Activated CD8-positive, alpha-beta memory T cell treated with anti-CD3 and anti-CD28 coated beads, Interleukin-2, amount 10 ng/mL, durations not matched to agents 7 days and 5 days (primary cell): Measurements from ENCODE around the gene RPS6KA2. TPM values are rescaled to one million over a fixed set of nuclear protein-coding genes. Genes with fewer than 3 reads are reported as not detected.
"Not testable (repeated sequence)": the region's sequence is repeated elsewhere in the genome, so short reads cannot be mapped to it uniquely, and the experiment has no call there.

ENCODE experiments used
- ATAC-seq: fragments of 150-1000 bp; cut with Tn5 transposase; one replicate; pipeline ENCODE4 v1.10.0; 2021; ENCODE audit warnings: moderate library complexity
- CTCF ChIA-PET: fragments of 350-600 bp; sonication (Branson Sonifier 250); formaldehyde crosslinking; loops from one replicate; lab custom pipeline; 2021; ENCODE audit warnings: antibody characterized with exemption; lab: Charles Lee
- DNase-seq: peaks from one replicate; pipeline ENCODE4 v3.0.0-alpha.2; 2020
- H3K27ac Mint-ChIP-seq: one replicate; pipeline ENCODE4 v1.8.0; 2021; ENCODE audit warnings: mild to moderate bottlenecking, mixed read lengths
- H3K27me3 Mint-ChIP-seq: one replicate; pipeline ENCODE4 v1.8.0; 2021; ENCODE audit warnings: mixed read lengths
- H3K36me3 Mint-ChIP-seq: one replicate; pipeline ENCODE4 v1.8.0; 2021; ENCODE audit warnings: mild to moderate bottlenecking, mixed read lengths
- H3K4me1 Mint-ChIP-seq: one replicate; pipeline ENCODE4 v1.8.0; 2021; ENCODE audit warnings: mixed read lengths
- H3K4me3 Mint-ChIP-seq: one replicate; pipeline ENCODE4 v1.8.0; 2021; ENCODE audit warnings: mild to moderate bottlenecking, moderate library complexity, mixed read lengths
- H3K9me3 Mint-ChIP-seq: one replicate; pipeline ENCODE4 v1.8.0; 2022; ENCODE audit warnings: low read depth, mixed read lengths
- total RNA-seq, 2 experiments: library from RNA; stranded (reverse); gene quantifications; one replicate each; pipeline ENCODE4 v1.2.3, GENCODE V29; 2021

RPS6KA2 gene
- total RNA-seq, 2 experiments from 2014 or later: 4.5 to 5.4 TPM

- no peak for ATAC-seq
Observed at GRCh38 chr6:166379800-166380199, 247.3 kb downstream of the RPS6KA2 start.

GRCh38 chr6:166379103-166379586 is 247.9 kb downstream of the RPS6KA2 start:
- no peaks in the 10 kb centered on the region for H3K36me3 Mint-ChIP-seq
- no peak for ATAC-seq
- DNase-seq: no peak
- no peaks in the 10 kb centered on the region for H3K9me3 Mint-ChIP-seq
- CTCF ChIA-PET: interaction anchor here (1.0 to 7.2 kb wide), 4 partner anchors 21 to 103 kb away, joined by 4 to 93 read pairs (median 28); partner anchors contain the start of gene PRR18
- H3K4me3 Mint-ChIP-seq: no peak overlapping the region
- H3K27me3 Mint-ChIP-seq: no peaks in the 10 kb centered on the region
- peaks cover 13% of the 10 kb centered on the region for H3K4me1 Mint-ChIP-seq
- H3K27ac Mint-ChIP-seq: no peak overlapping the region

More at GRCh38 chr6:166379800-166380199, 247.3 kb downstream of the RPS6KA2 start:
- H3K9me3 Mint-ChIP-seq: no peaks in the 10 kb centered on the region
- no peak overlapping the region for H3K4me3 Mint-ChIP-seq
- no peaks in the 10 kb centered on the region for H3K27me3 Mint-ChIP-seq
- H3K27ac Mint-ChIP-seq: no peak overlapping the region
- no peak for DNase-seq
- H3K36me3 Mint-ChIP-seq: no peaks in the 10 kb centered on the region
- CTCF ChIA-PET: interaction anchor here (1.0 to 7.2 kb wide), 5 partner anchors 10 to 104 kb away, joined by 4 to 93 read pairs (median 7); partner anchors contain the start of gene PRR18
- H3K4me1 Mint-ChIP-seq: peaks cover 15% of the 10 kb centered on the region

DNA sequence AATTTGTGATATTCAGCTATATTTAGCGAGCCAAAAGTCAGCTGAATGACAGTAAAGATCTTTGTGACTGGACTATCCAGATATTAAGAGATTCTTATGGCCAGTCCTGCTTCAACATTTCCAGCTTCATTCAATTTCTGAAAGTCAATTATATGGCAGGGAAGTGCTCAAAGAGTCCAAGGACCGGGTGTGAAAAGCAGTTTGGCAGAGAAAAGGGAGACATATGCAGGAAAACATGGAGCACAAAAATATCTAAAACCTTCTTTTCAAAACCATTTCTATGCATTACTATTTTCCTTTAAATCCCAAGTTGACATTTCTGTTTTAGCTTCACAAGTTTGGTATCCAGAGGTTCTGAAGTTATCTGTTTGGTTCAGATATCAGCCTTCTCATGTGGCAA is 249.3 kb downstream of the RPS6KA2 start:
- no peak overlapping the region for H3K4me3 Mint-ChIP-seq
- no peaks in the 10 kb centered on the region for H3K36me3 Mint-ChIP-seq
- no peaks in the 10 kb centered on the region for H3K27me3 Mint-ChIP-seq
- CTCF ChIA-PET: interaction anchor here (1.4 to 7.2 kb wide), 3 partner anchors 23 to 101 kb away, joined by 6 to 93 read pairs (median 50); partner anchors contain the start of gene PRR18
- DNase-seq (no peak), ATAC-seq (no peak)
- no peaks in the 10 kb centered on the region for H3K9me3 Mint-ChIP-seq
- H3K4me1 Mint-ChIP-seq: peaks cover 9% of the 10 kb centered on the region
- no peak overlapping the region for H3K27ac Mint-ChIP-seq

- no peaks in the 10 kb centered on the region for H3K9me3 Mint-ChIP-seq
- no peaks in the 10 kb centered on the region for H3K4me1 Mint-ChIP-seq
- CTCF ChIA-PET: interaction anchor here (7.2 kb wide), 1 partner anchor 64 kb away, joined by 93 read pairs; the partner anchor contains the start of gene PRR18
- DNase-seq (no peak), ATAC-seq (no peak)
- no peaks in the 10 kb centered on the region for H3K36me3 Mint-ChIP-seq
- no peak overlapping the region for H3K27ac Mint-ChIP-seq
- H3K4me3 Mint-ChIP-seq: no peak overlapping the region
- H3K27me3 Mint-ChIP-seq: no peaks in the 10 kb centered on the region
Observed at GRCh38 chr6:166375013-166375412, 252.0 kb downstream of the RPS6KA2 start.

- Mint-ChIP-seq H3K27ac (no peak overlapping the region), H3K27me3 (no peaks in the 10 kb centered on the region), H3K36me3 (peaks cover 1% of the 10 kb centered on the region), H3K9me3 (no peaks in the 10 kb centered on the region), H3K4me3 (no peak overlapping the region), H3K4me1 (no peaks in the 10 kb centered on the region)
- ATAC-seq (no peak), DNase-seq (no peak)
- CTCF ChIA-PET: interaction anchor here (1.3 to 2.5 kb wide), 2 partner anchors 10 to 11 kb away, joined by 3 to 7 read pairs; no protein-coding TSS in a partner anchor
Observed at GRCh38 chr6:166370489-166370888, 256.6 kb downstream of the RPS6KA2 start.

- H3K27me3 Mint-ChIP-seq: no peaks in the 10 kb centered on the region
- no peak overlapping the region for H3K27ac Mint-ChIP-seq
- peaks cover 1% of the 10 kb centered on the region for H3K36me3 Mint-ChIP-seq
- ATAC-seq: no peak
- CTCF ChIA-PET: interaction anchor here (2.5 kb wide), 1 partner anchor 10 kb away, joined by 7 read pairs; no protein-coding TSS in a partner anchor
- no peaks in the 10 kb centered on the region for H3K4me1 Mint-ChIP-seq
- no peak overlapping the region for H3K4me3 Mint-ChIP-seq
- H3K9me3 Mint-ChIP-seq: no peaks in the 10 kb centered on the region
- no peak for DNase-seq
Observed at GRCh38 chr6:166369782-166370181, 257.3 kb downstream of the RPS6KA2 start.

GRCh38 chr6:166366921-166367320 is 260.1 kb downstream of the RPS6KA2 start:
- no peaks in the 10 kb centered on the region for H3K4me1 Mint-ChIP-seq
- DNase-seq (no peak), ATAC-seq (no peak)
- H3K36me3 Mint-ChIP-seq: peaks cover 6% of the 10 kb centered on the region
- H3K27ac Mint-ChIP-seq: no peak overlapping the region
- H3K9me3 Mint-ChIP-seq: no peaks in the 10 kb centered on the region
- no peaks in the 10 kb centered on the region for H3K27me3 Mint-ChIP-seq
- no peak overlapping the region for H3K4me3 Mint-ChIP-seq
- CTCF ChIA-PET: interaction anchor here (0.6 kb wide), 1 partner anchor 14 kb away, joined by 3 read pairs; no protein-coding TSS in a partner anchor

- Mint-ChIP-seq H3K27ac (no peak overlapping the region), H3K27me3 (no peaks in the 10 kb centered on the region), H3K4me3 (no peak overlapping the region), H3K36me3 (peaks cover 6% of the 10 kb centered on the region), H3K9me3 (no peaks in the 10 kb centered on the region), H3K4me1 (no peaks in the 10 kb centered on the region)
- CTCF ChIA-PET: no interaction called here
- DNase-seq: no peak
- no peak for ATAC-seq
Observed at GRCh38 chr6:166365806-166366205, 261.2 kb downstream of the RPS6KA2 start.

- Mint-ChIP-seq H3K4me3 (no peak overlapping the region), H3K4me1 (no peaks in the 10 kb centered on the region), H3K27ac (no peak overlapping the region), H3K27me3 (no peaks in the 10 kb centered on the region), H3K36me3 (peaks cover 6% of the 10 kb centered on the region), H3K9me3 (no peaks in the 10 kb centered on the region)
- no peak for DNase-seq
- CTCF ChIA-PET: interaction anchor here (0.9 kb wide), 1 partner anchor 16 kb away, joined by 6 read pairs; no protein-coding TSS in a partner anchor
- ATAC-seq: no peak
Observed at GRCh38 chr6:166365221-166365620, 261.8 kb downstream of the RPS6KA2 start.

- no peak for ATAC-seq
- CTCF ChIA-PET: interaction anchor here (0.9 kb wide), 1 partner anchor 17 kb away, joined by 6 read pairs; no protein-coding TSS in a partner anchor
Observed at GRCh38 chr6:166364456-166364855, 262.6 kb downstream of the RPS6KA2 start.

DNA sequence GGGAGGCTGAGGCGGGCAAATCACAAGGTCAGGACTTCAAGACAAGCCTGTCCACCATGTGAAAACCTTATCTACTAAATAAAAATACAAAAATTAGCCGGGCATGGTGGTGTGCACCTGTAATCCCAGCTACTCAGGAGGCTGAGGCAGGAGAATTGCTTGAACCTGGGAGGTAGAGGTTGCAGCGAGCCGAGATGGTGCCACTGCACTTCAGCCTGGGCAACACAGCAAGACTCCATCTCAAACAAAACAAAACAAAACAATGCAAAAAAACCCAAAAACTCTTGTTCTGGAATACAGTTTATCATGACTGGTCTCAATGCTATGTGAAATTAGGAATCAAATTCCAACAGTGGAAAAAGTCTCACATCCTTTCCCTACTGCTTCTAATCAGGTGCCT is 264.6 kb downstream of the RPS6KA2 start:
- not testable (repeated sequence) for H3K4me1 Mint-ChIP-seq, DNase-seq, H3K4me3 Mint-ChIP-seq, H3K36me3 Mint-ChIP-seq, H3K9me3 Mint-ChIP-seq, ATAC-seq, H3K27ac Mint-ChIP-seq
- H3K27me3 Mint-ChIP-seq: peaks cover 20% of the 10 kb centered on the region
- CTCF ChIA-PET: interaction anchor here (1.4 kb wide), 1 partner anchor 19 kb away, joined by 4 read pairs; no protein-coding TSS in a partner anchor

More at GRCh38 chr6:166364456-166364855, 262.6 kb downstream of the RPS6KA2 start:
- H3K9me3 Mint-ChIP-seq: no peaks in the 10 kb centered on the region
- peaks cover 5% of the 10 kb centered on the region for H3K27me3 Mint-ChIP-seq
- DNase-seq: no peak
- peaks cover 6% of the 10 kb centered on the region for H3K36me3 Mint-ChIP-seq
- no peak overlapping the region for H3K4me3 Mint-ChIP-seq
- no peak overlapping the region for H3K27ac Mint-ChIP-seq
- H3K4me1 Mint-ChIP-seq: no peaks in the 10 kb centered on the region

GRCh38 chr6:166361077-166361429 is 266.0 kb downstream of the RPS6KA2 start:
- no peak for DNase-seq
- Mint-ChIP-seq H3K27me3 (peaks cover 27% of the 10 kb centered on the region), H3K36me3 (peaks cover 5% of the 10 kb centered on the region), H3K4me1 (no peaks in the 10 kb centered on the region), H3K9me3 (no peaks in the 10 kb centered on the region), H3K4me3 (no peak overlapping the region), H3K27ac (no peak overlapping the region)
- CTCF ChIA-PET: no interaction called here
- ATAC-seq: no peak

DNA sequence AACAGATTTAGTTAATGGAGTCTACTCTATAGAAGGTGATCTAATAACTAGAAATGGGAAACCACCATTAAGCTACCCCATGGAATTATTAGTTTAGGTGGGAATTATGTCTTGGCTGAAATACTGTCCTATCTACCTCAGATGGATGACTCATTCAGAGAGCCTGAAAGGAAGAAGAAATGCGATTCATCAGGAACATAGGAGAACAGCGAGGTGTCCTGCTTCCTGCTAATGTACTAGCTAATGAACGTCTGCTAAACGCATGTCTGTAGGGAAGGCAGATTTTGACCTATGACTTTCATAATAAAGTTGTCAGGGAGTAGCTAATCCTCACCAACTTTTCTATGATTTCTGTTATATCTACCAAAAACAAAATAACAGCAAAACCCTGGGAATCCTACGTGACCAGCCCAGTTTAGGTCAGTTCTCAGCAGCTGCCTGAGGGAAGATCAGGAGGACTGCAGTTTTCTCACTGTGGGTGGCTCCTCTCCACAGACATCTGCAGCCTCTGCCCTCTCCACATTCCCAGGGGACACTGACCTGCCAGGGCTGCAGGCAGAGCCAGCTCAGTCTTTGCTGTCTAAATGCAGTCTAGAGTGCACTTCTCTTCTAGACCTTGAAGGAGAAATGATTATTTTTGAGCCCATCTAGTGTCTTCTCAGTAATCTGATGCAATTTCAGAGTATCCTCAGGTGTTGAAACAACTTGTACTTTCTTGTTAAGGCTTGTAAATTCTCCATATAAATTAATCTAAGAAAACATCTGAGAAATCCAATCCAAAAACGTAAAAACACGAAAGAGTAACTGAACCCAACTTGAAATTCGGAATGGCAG is 266.6 kb downstream of the RPS6KA2 start:
- Mint-ChIP-seq H3K9me3 (no peaks in the 10 kb centered on the region), H3K36me3 (peaks cover 5% of the 10 kb centered on the region), H3K27ac (no peak overlapping the region), H3K27me3 (peaks cover 30% of the 10 kb centered on the region), H3K4me1 (no peaks in the 10 kb centered on the region), H3K4me3 (no peak overlapping the region)
- DNase-seq (no peak), ATAC-seq (no peak)
- CTCF ChIA-PET: no interaction called here
